GM19395 (cell line): Measurements from ENCODE around the gene DNAH6.
A peak's percentile ranks its signal among the peaks of the same experiment; 100 is the strongest.
"Not testable (repeated sequence)": the region's sequence is repeated elsewhere in the genome, so short reads cannot be mapped to it uniquely, and the experiment has no call there.

Experiments used
- ATAC-seq: cut with Tn5 transposase; IDR thresholded peaks from one replicate; pipeline ENCODE4 v1.9.1; 2021; ENCODE audit warnings: mild to moderate bottlenecking, moderate library complexity; ENCODE audit not compliant: unreplicated experiment

DNAH6 gene

GRCh38 chr2:84735389-84735788, 219.1 kb downstream of the DNAH6 start:
- no peak for ATAC-seq

GRCh38 chr2:84741182-84741822, 225.0 kb downstream of the DNAH6 start:
- peak; percentile 98 for ATAC-seq

- ATAC-seq = no peak
Observed at GRCh38 chr2:84748341-84748740, 232.0 kb downstream of the DNAH6 start.

GRCh38 chr2:84749442-84749841, 233.1 kb downstream of the DNAH6 start:
- ATAC-seq = no peak

GRCh38 chr2:84755096-84755495, 238.8 kb downstream of the DNAH6 start:
- no peak for ATAC-seq

GRCh38 chr2:84757648-84758047, 241.3 kb downstream of the DNAH6 start:
- no peak for ATAC-seq

- ATAC-seq = no peak
Observed at GRCh38 chr2:84766791-84767190, 250.5 kb downstream of the DNAH6 start.

GRCh38 chr2:84768840-84769239, 252.5 kb downstream of the DNAH6 start:
- ATAC-seq = no peak

GRCh38 chr2:84770280-84770679, 254.0 kb downstream of the DNAH6 start:
- no peak for ATAC-seq

- ATAC-seq = no peak
Observed at GRCh38 chr2:84771251-84771650, 255.0 kb downstream of the DNAH6 start.

GRCh38 chr2:84773562-84773961, 257.3 kb downstream of the DNAH6 start:
- not testable (repeated sequence) for ATAC-seq

GRCh38 chr2:84776011-84776410, 259.7 kb downstream of the DNAH6 start:
- no peak for ATAC-seq

GRCh38 chr2:84778911-84779690, 262.8 kb downstream of the DNAH6 start:
- ATAC-seq = no peak

GRCh38 chr2:84779781-84780180, 263.5 kb downstream of the DNAH6 start:
- no peak for ATAC-seq

- peak; percentile 85 for ATAC-seq
Observed at GRCh38 chr2:84781942-84782716, 265.8 kb downstream of the DNAH6 start.

- no peak for ATAC-seq
Observed at GRCh38 chr2:84782717-84783442, 266.6 kb downstream of the DNAH6 start.

GRCh38 chr2:84785950-84786349, 269.7 kb downstream of the DNAH6 start:
- no peak for ATAC-seq

GRCh38 chr2:84786601-84787000, 270.3 kb downstream of the DNAH6 start:
- no peak for ATAC-seq

- ATAC-seq = no peak
Observed at GRCh38 chr2:84788027-84788426, 271.7 kb downstream of the DNAH6 start.

GRCh38 chr2:84788498-84788897, 272.2 kb downstream of the DNAH6 start:
- no peak for ATAC-seq
